ENCODE data around the gene PSMC3. TPM values are rescaled to one million over a fixed set of nuclear protein-coding genes. Genes with fewer than 3 reads are reported as not detected.

PSMC3 gene
- polyA plus RNA-seq, 1 experiment = 290 TPM

- Histone ChIP-seq H3K27me3 (ENCODE audit: control insufficient read depth, insufficient read depth, low read length) (no peaks in the 10 kb centered on the region), H3K9me3 (ENCODE audit: control insufficient read depth, insufficient read depth, low read length) (no peaks in the 10 kb centered on the region), H3K27ac (ENCODE audit: low read depth, low read length) (no peak overlapping the region), H3K4me3 (ENCODE audit: low read depth, low read length) (no peak overlapping the region)
- no peak for DNase-seq (ENCODE audit: low read depth, low spot score)
- CTCF ChIA-PET = interaction anchor here (0.6 to 0.7 kb wide), 3 partner anchors 16 to 194 kb away, joined by 3 to 5 read pairs (median 5); no protein-coding TSS in a partner anchor
- POLR2A ChIA-PET = no interaction called here
- TF ChIP-seq CTCF (IDR thresholded peaks at IDR 0.05; ENCODE audit: low read depth, low read length) = no peak
Measured at GRCh38 chr11:47438721-47439120, 12.5 kb upstream of the PSMC3 start.

GRCh38 chr11:47437746-47438418 lies 11.6 kb upstream of the PSMC3 start:
- H3K4me3 ChIP-seq (ENCODE audit: low read depth, low read length) = no peak overlapping the region
- no peak overlapping the region for H3K27ac ChIP-seq (ENCODE audit: low read depth, low read length)
- DNase-seq (ENCODE audit: low read depth, low spot score) = no peak
- no peak for TF ChIP-seq CTCF (IDR thresholded peaks at IDR 0.05; ENCODE audit: low read depth, low read length)
- no peaks in the 10 kb centered on the region for H3K27me3 ChIP-seq (ENCODE audit: control insufficient read depth, insufficient read depth, low read length)
- ChIA-PET CTCF (interaction anchor here (0.7 kb wide), 1 partner anchor 64 kb away, joined by 3 read pairs; no protein-coding TSS in a partner anchor), POLR2A (no interaction called here)
- no peaks in the 10 kb centered on the region for H3K9me3 ChIP-seq (ENCODE audit: control insufficient read depth, insufficient read depth, low read length)

GRCh38 chr11:47437218-47437745 lies 11.0 kb upstream of the PSMC3 start:
- POLR2A ChIA-PET = no interaction called here

GRCh38 chr11:47436726-47437125 lies 10.5 kb upstream of the PSMC3 start:
- Histone ChIP-seq H3K4me3 (ENCODE audit: low read depth, low read length) (no peak overlapping the region), H3K27me3 (ENCODE audit: control insufficient read depth, insufficient read depth, low read length) (no peaks in the 10 kb centered on the region), H3K27ac (ENCODE audit: low read depth, low read length) (no peak overlapping the region), H3K9me3 (ENCODE audit: control insufficient read depth, insufficient read depth, low read length) (no peaks in the 10 kb centered on the region)
- no peak for DNase-seq (ENCODE audit: low read depth, low spot score)
- POLR2A ChIA-PET = no interaction called here
- CTCF ChIA-PET = interaction anchor here (0.6 kb wide), 1 partner anchor 9 kb away, joined by 3 read pairs; no protein-coding TSS in a partner anchor
- TF ChIP-seq CTCF (IDR thresholded peaks at IDR 0.05; ENCODE audit: low read depth, low read length) = no peak

More at GRCh38 chr11:47437218-47437745, 11.0 kb upstream of the PSMC3 start:
- Histone ChIP-seq H3K9me3 (ENCODE audit: control insufficient read depth, insufficient read depth, low read length) (no peaks in the 10 kb centered on the region), H3K27me3 (ENCODE audit: control insufficient read depth, insufficient read depth, low read length) (no peaks in the 10 kb centered on the region), H3K4me3 (ENCODE audit: low read depth, low read length) (no peak overlapping the region), H3K27ac (ENCODE audit: low read depth, low read length) (no peak overlapping the region)
- DNase-seq (ENCODE audit: low read depth, low spot score) = no peak
- no peak for TF ChIP-seq CTCF (IDR thresholded peaks at IDR 0.05; ENCODE audit: low read depth, low read length)
- CTCF ChIA-PET = interaction anchor here (0.6 to 0.7 kb wide), 2 partner anchors 10 to 63 kb away, joined by 3 read pairs; no protein-coding TSS in a partner anchor

- H3K4me3 ChIP-seq (ENCODE audit: low read depth, low read length) = no peak overlapping the region
- no peaks in the 10 kb centered on the region for H3K27me3 ChIP-seq (ENCODE audit: control insufficient read depth, insufficient read depth, low read length)
- ChIA-PET POLR2A (interaction anchor here (0.7 kb wide), 1 partner anchor 31 kb away, joined by 3 read pairs; no protein-coding TSS in a partner anchor), CTCF (no interaction called here)
- TF ChIP-seq CTCF (IDR thresholded peaks at IDR 0.05; ENCODE audit: low read depth, low read length) = no peak
- H3K9me3 ChIP-seq (ENCODE audit: control insufficient read depth, insufficient read depth, low read length) = no peaks in the 10 kb centered on the region
- H3K27ac ChIP-seq (ENCODE audit: low read depth, low read length) = no peak overlapping the region
- no peak for DNase-seq (ENCODE audit: low read depth, low spot score)
Measured at GRCh38 chr11:47435687-47436086, 9.4 kb upstream of the PSMC3 start.
